ENCODE data around the gene SLC9C2.
"Not testable (repeated sequence)": the region's sequence is repeated elsewhere in the genome, so short reads cannot be mapped to it uniquely, and the experiment has no call there.

Gene SLC9C2

DNA sequence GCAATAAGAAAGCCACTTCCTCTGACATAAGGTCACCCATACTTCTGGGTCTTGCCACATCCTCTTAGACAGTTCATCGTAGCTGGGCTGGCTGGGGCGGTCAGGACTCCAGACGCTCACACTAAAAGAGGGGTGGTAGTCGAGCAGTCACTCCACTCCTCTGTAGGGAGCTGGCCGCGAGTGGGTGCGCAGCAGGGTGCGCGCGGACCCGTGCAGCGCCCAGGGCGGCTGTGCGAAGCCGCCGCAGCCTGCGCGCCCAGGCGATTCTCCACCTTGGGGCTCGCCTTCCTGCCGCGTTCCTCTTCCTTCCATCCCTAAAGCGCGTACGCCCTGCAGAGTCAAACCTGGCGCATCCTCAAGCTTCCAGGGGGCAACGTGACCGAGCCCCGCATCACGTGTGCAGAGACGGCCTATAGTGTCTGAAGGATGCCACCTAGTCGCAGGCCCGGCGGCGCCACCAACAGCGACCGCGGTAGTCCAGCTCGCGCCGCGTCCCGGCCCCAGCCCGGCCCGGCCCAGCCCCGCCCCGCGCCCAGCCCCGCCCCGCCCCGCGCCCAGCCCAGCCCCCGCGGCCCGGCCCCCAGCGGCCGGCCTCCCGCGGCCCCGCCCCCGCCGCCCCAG lies 126.1 kb downstream of the SLC9C2 start:
- Histone ChIP-seq H3K4me3 (ENCODE audit: insufficient read depth, low read length, poor library complexity, severe bottlenecking) (peak overlapping the region; percentile 77), H2AFZ (ENCODE audit: low read depth, low read length, severe bottlenecking) (peak overlapping the region; percentile 88), H3F3A (ENCODE audit: insufficient read depth) (0 out of 2 replicates have a peak, but pooled peaks cover 4% of the 10 kb centered on the region), H3K27me3 (ENCODE audit: low read length) (no peaks in the 10 kb centered on the region), H3K9me3 (ENCODE audit: insufficient read depth, low read length) (no peaks in the 10 kb centered on the region), H3K9me2 (replicated peaks; ENCODE audit: insufficient read depth, low read length) (no peaks in the 10 kb centered on the region), H3K79me2 (ENCODE audit: insufficient read depth, low read length) (peaks cover 54% of the 10 kb centered on the region), H3K27ac (ENCODE audit: low read depth, low read length) (peak overlapping the region; percentile 62), H3K9ac (ENCODE audit: low read length) (peak overlapping the region; percentile 81), H3K36me3 (ENCODE audit: low read length) (peaks cover 5% of the 10 kb centered on the region; the same call in 1 of the 2 replicates), H3K4me2 (ENCODE audit: low read depth, low read length, poor library complexity, severe bottlenecking) (peak overlapping the region; percentile 96), H4K20me1 (ENCODE audit: low read depth, low read length) (no peaks in the 10 kb centered on the region)
- TF ChIP-seq EZH2phosphoT487 (conservative IDR thresholded peaks at IDR 0.05; ENCODE audit: low read length), result no peak
- TF ChIP-seq, protein P1, sequence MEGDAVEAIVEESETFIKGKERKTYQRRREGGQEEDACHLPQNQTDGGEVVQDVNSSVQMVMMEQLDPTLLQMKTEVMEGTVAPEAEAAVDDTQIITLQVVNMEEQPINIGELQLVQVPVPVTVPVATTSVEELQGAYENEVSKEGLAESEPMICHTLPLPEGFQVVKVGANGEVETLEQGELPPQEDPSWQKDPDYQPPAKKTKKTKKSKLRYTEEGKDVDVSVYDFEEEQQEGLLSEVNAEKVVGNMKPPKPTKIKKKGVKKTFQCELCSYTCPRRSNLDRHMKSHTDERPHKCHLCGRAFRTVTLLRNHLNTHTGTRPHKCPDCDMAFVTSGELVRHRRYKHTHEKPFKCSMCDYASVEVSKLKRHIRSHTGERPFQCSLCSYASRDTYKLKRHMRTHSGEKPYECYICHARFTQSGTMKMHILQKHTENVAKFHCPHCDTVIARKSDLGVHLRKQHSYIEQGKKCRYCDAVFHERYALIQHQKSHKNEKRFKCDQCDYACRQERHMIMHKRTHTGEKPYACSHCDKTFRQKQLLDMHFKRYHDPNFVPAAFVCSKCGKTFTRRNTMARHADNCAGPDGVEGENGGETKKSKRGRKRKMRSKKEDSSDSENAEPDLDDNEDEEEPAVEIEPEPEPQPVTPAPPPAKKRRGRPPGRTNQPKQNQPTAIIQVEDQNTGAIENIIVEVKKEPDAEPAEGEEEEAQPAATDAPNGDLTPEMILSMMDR (IDR thresholded peaks at IDR 0.05; ENCODE audit: insufficient read depth, low read length, poor library complexity, severe bottlenecking), result no peak

DNA sequence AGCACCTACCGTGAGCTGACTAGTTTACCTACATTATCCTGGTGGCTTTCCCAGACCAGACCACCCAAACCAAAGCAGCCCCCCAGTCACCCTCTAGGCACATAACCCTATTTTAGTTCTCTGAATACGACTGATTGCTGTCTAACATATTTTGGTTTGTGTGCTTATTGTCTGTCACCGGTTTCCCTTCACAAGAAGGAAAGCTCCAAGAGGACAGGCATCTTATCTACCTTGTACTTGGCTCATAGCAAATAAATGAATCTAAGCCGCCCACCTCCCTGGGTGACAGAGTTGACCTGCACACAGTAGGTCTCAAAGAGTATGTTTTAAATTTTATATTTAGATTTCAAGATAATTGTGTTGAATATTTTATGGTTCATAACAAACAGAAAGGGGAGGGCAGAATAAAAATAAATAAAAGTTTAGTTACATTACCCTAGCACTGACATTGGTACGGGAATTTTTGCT lies 126.6 kb downstream of the SLC9C2 start:
- Histone ChIP-seq H3K36me3 (ENCODE audit: low read length) (peaks cover 2% of the 10 kb centered on the region; the same call in 1 of the 2 replicates), H3K4me2 (ENCODE audit: low read depth, low read length, poor library complexity, severe bottlenecking) (peak overlapping the region; percentile 96), H3K79me2 (ENCODE audit: insufficient read depth, low read length) (peaks cover 54% of the 10 kb centered on the region), H3K4me3 (ENCODE audit: insufficient read depth, low read length, poor library complexity, severe bottlenecking) (peak overlapping the region; percentile 77), H3F3A (ENCODE audit: insufficient read depth) (0 out of 2 replicates have a peak, but pooled peaks cover 4% of the 10 kb centered on the region), H3K9ac (ENCODE audit: low read length) (peak overlapping the region; percentile 81), H2AFZ (ENCODE audit: low read depth, low read length, severe bottlenecking) (peak overlapping the region; percentile 88), H3K27ac (ENCODE audit: low read depth, low read length) (peak overlapping the region; percentile 62), H3K9me3 (ENCODE audit: insufficient read depth, low read length) (no peaks in the 10 kb centered on the region), H3K9me2 (replicated peaks; ENCODE audit: insufficient read depth, low read length) (no peaks in the 10 kb centered on the region), H4K20me1 (ENCODE audit: low read depth, low read length) (no peaks in the 10 kb centered on the region), H3K27me3 (ENCODE audit: low read length) (no peaks in the 10 kb centered on the region)
- TF ChIP-seq EZH2phosphoT487 (conservative IDR thresholded peaks at IDR 0.05; ENCODE audit: low read length), result no peak
- TF ChIP-seq, protein P1 (IDR thresholded peaks at IDR 0.05; ENCODE audit: insufficient read depth, low read length, poor library complexity, severe bottlenecking), result no peak

DNA sequence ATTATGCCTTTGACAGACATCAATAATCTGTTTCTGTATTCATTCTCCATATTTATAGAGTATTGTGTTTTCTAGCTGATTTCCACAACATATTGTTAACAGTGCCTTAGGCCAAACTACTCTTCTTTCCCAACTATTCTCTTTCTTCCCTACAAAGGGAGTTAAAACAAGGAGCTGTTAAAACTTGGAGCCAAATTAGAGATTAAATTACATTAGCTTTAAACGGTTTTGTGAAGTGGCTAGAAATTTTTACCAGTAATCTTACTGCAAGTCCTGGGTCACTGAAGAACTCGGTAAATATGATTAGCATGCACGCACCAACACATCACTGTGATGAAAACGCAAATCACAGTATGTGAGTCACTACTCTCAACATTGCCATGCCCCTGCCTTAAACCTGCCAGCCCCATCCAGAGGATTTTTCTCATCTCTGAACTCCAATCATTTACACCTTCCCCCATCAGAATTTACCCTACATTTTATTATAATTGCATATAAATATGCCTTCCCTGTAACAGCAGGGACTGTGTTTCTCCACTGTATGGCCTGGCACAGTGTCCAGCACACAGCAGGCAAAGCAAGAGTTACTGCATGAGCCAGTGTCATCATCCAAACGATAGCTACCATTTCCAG lies 127.2 kb downstream of the SLC9C2 start:
- Histone ChIP-seq H3K27ac (ENCODE audit: low read depth, low read length) (peak overlapping the region; percentile 62; the same call in 1 of the 2 replicates), H3K4me3 (ENCODE audit: insufficient read depth, low read length, poor library complexity, severe bottlenecking) (peak overlapping the region; percentile 77), H4K20me1 (ENCODE audit: low read depth, low read length) (no peaks in the 10 kb centered on the region), H2AFZ (ENCODE audit: low read depth, low read length, severe bottlenecking) (no peak overlapping the region), H3K9me2 (replicated peaks; ENCODE audit: insufficient read depth, low read length) (no peaks in the 10 kb centered on the region), H3K9ac (ENCODE audit: low read length) (peak overlapping the region; percentile 81), H3K27me3 (ENCODE audit: low read length) (no peaks in the 10 kb centered on the region), H3F3A (ENCODE audit: insufficient read depth) (0 out of 2 replicates have a peak, but pooled peaks cover 4% of the 10 kb centered on the region), H3K4me2 (ENCODE audit: low read depth, low read length, poor library complexity, severe bottlenecking) (peak overlapping the region; percentile 96), H3K36me3 (ENCODE audit: low read length) (no peaks in the 10 kb centered on the region; the same call in 1 of the 2 replicates), H3K9me3 (ENCODE audit: insufficient read depth, low read length) (peaks cover 5% of the 10 kb centered on the region; the same call in 1 of the 2 replicates), H3K79me2 (ENCODE audit: insufficient read depth, low read length) (peaks cover 54% of the 10 kb centered on the region)
- no peak for TF ChIP-seq EZH2phosphoT487 (conservative IDR thresholded peaks at IDR 0.05; ENCODE audit: low read length)
- TF ChIP-seq, protein P1 (IDR thresholded peaks at IDR 0.05; ENCODE audit: insufficient read depth, low read length, poor library complexity, severe bottlenecking), result no peak

DNA sequence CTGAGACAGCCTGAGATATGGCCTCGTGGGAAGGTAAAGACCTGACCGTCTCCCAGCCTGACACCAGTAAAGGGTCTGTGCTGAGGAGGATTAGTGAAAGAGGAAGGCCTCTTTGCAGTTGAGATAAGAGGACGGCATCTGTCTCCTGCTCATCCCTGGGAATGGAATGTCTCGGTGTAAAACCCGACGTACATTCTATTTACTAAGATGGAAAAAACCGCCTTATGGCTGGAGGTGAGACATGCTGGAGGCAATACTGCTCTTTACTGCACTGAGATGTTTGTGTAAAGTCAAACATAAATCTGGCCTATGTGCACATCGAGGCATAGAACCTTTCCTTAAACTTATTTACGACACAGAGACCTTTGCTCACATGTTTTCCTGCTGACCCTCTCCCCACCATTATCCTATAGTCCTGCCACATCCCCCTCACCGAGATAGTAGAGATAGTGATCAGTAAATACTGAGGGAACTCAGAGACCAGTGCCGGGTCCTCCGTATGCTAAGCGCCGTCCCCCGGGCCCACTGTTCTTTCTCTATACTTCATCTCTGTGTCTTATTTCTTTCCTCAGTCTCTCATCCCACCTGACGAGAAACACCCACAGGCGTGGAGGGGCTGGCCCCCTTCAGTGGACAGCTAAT lies 128.0 kb downstream of the SLC9C2 start:
- not testable (repeated sequence) for H3K4me3 ChIP-seq (ENCODE audit: insufficient read depth, low read length, poor library complexity, severe bottlenecking); H3K9ac ChIP-seq (ENCODE audit: low read length); H4K20me1 ChIP-seq (ENCODE audit: low read depth, low read length); H3K36me3 ChIP-seq (ENCODE audit: low read length); H3K9me2 ChIP-seq (replicated peaks; ENCODE audit: insufficient read depth, low read length); H3K27ac ChIP-seq (ENCODE audit: low read depth, low read length); H3K27me3 ChIP-seq (ENCODE audit: low read length); H2AFZ ChIP-seq (ENCODE audit: low read depth, low read length, severe bottlenecking); H3F3A ChIP-seq (ENCODE audit: insufficient read depth)
- H3K9me3 ChIP-seq (ENCODE audit: insufficient read depth, low read length), result peaks cover 12% of the 10 kb centered on the region; the same call in 1 of the 2 replicates
- H3K4me2 ChIP-seq (ENCODE audit: low read depth, low read length, poor library complexity, severe bottlenecking), result peak overlapping the region; percentile 96
- peaks cover 54% of the 10 kb centered on the region for H3K79me2 ChIP-seq (ENCODE audit: insufficient read depth, low read length)
